ENCODE data around the gene AJAP1. TPM values are rescaled to one million over a fixed set of nuclear protein-coding genes. Genes with fewer than 3 reads are reported as not detected.

Gene AJAP1
- total RNA-seq, 4 donors from 2014 or later, result 0.30 to 4.0 (median 1.0) TPM

DNA sequence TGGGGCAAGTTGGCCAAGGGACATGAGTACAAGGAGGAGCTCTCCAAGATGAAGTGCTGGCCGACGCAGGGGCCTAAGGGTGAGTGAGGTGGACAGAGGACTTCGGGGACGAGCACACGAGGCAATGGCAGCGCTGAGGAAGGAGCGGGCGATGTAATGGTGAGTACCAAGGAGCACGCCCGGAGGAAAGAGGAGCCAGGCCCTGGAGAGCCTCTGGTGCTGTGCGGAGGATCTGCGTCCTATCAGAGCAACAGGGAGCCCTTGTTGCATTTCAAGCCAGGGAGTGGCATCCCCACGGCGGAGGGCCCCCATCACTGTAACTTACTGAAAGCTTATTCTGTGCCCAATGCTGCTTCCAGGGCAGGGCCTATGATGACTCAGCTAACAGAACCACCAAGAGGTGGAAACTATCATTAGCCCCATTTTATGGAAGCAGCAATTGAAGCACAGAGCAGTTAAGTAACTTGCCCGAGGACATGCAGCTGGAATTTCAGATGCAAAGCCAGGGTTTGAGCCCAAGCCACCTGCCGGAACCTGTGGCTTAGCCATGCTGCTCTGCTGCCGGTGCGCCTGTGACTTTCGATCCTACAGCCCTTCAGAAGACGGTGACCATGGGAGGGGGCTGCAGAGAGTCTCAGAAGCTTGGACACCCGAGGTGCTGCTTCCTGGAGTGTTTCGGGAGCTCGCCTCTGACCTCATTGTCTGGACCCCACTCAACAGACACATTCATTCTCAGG lies 17.6 kb upstream of the AJAP1 start:
- no peak for TF ChIP-seq CTCF (IDR thresholded peaks at IDR 0.05)
- TF ChIP-seq POLR2A (IDR thresholded peaks at IDR 0.05), result no peak

DNA sequence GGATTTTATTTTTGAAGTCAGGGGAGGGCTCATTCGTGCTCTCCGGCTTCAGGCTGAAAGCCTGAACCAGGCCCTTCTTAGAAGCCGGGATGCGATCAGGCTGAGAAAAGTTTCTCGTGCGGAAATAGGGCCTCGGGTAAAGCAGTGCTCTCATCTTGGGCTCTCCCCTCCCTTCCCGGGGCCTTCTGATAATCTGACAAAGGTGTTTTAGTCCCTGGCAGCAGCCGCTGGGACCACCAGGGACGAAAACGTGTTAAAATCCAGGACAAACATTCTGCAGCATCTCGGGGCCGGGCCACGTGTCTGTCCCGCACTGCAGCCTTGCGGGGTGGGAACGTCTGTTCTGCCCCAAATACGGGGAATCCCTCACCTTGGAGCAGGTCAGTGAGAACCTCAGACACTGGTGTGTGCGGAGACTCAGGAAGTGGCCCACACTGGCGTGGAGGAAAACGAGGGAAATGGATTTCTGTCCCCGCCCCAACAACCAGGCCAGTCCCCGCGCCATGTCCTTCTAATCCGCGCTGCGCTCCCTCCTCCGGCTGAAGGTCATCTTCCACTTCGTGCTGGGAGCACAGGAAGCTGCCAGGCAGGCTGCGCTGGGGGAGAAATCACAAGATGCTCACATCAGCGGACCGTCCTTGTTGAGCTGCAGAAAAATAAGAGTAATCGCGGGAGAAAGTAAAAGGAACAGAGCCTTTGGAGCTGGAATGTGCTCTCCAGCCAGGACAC lies 16.6 kb upstream of the AJAP1 start:
- no peaks in the 10 kb centered on the region for H3K9me3 ChIP-seq
- no peaks in the 10 kb centered on the region for H3K36me3 ChIP-seq
- intact Hi-C loops (cut with DNase I), result no loop called here
- no peak for DNase-seq
- H3K27me3 ChIP-seq, result peaks cover 0 to 46% (median 0%) of the 10 kb centered on the region in 4 donors
- H3K4me3 ChIP-seq, result no peak overlapping the region
- no peaks in the 10 kb centered on the region for H3K4me1 ChIP-seq
- WGBS, 2 donors, result 71 to 80% methylated on average over 17 to 19 of the region's 34 CpGs
- no peak overlapping the region for H3K27ac ChIP-seq
- TF ChIP-seq POLR2A (IDR thresholded peaks at IDR 0.05) (no peak), CTCF (IDR thresholded peaks at IDR 0.05) (no peak)

More for the DNA sequence above, 17.6 kb upstream of the AJAP1 start:
- Histone ChIP-seq H3K27ac (no peak overlapping the region), H3K36me3 (no peaks in the 10 kb centered on the region), H3K4me1 (no peaks in the 10 kb centered on the region), H3K9me3 (no peaks in the 10 kb centered on the region), H3K27me3 (peaks cover 0 to 41% (median 0%) of the 10 kb centered on the region in 4 donors), H3K4me3 (no peak overlapping the region)
- 79 to 86% methylated on average over 22 to 23 of the region's 23 CpGs for WGBS, 2 donors
- intact Hi-C loops (cut with DNase I), result no loop called here
- DNase-seq, result no peak

- Histone ChIP-seq H3K4me1 (no peaks in the 10 kb centered on the region), H3K9me3 (no peaks in the 10 kb centered on the region), H3K27me3 (peaks cover 0 to 51% (median 0%) of the 10 kb centered on the region in 4 donors), H3K36me3 (no peaks in the 10 kb centered on the region), H3K27ac (no peak overlapping the region), H3K4me3 (no peak overlapping the region)
- intact Hi-C loops (cut with DNase I), result no loop called here
- 52 to 66% methylated on average over 6 to 11 of the region's 12 CpGs for WGBS, 2 donors
- no peak for DNase-seq
- TF ChIP-seq POLR2A (IDR thresholded peaks at IDR 0.05), result no peak
- no peak for TF ChIP-seq CTCF (IDR thresholded peaks at IDR 0.05)
Measured at GRCh38 chr1:4638345-4638729, 16.1 kb upstream of the AJAP1 start.

- Histone ChIP-seq H3K4me1 (no peaks in the 10 kb centered on the region), H3K27ac (no peak overlapping the region), H3K4me3 (no peak overlapping the region), H3K9me3 (no peaks in the 10 kb centered on the region), H3K36me3 (no peaks in the 10 kb centered on the region), H3K27me3 (peaks cover 0 to 46% (median 0%) of the 10 kb centered on the region in 4 donors)
- intact Hi-C loops (cut with DNase I), result no loop called here
- WGBS, 2 donors, result 73 to 88% methylated on average over 10 of the region's 10 CpGs
- no peak for DNase-seq
- TF ChIP-seq POLR2A (IDR thresholded peaks at IDR 0.05) (no peak), CTCF (IDR thresholded peaks at IDR 0.05) (no peak)
Measured at GRCh38 chr1:4640931-4641330, 13.5 kb upstream of the AJAP1 start.

DNA sequence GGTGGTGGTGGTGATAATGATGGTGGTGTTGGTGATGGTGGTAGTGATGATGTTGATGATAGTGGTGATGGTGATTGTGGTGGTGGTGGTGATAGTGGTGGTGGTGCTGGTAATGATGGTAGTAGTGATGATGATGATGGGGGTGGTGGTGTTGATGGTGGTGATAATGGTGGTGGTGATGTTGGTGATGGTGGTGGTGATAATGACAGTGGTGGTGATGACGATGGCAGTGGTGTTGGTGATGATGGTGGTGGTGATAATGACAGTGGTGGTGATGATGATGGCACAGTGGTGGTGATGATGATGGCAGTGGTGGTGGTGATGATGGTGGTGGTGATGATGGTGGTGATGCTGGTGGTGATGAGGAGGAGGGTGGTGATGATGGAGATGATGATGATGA lies 7.0 kb upstream of the AJAP1 start:
- Histone ChIP-seq H3K4me3 (no peak overlapping the region), H3K27ac (no peak overlapping the region), H3K27me3 (peaks cover 0 to 52% (median 0%) of the 10 kb centered on the region in 4 donors), H3K4me1 (peaks cover 0 to 13% (median 0%) of the 10 kb centered on the region in 3 donors), H3K36me3 (no peaks in the 10 kb centered on the region), H3K9me3 (no peaks in the 10 kb centered on the region)
- WGBS, 2 donors, result 88 to 92% methylated on average over 1 of the region's 1 CpG
- DNase-seq, result no peak
- intact Hi-C loops (cut with DNase I), result no loop called here
- no peak for TF ChIP-seq POLR2A (IDR thresholded peaks at IDR 0.05)
- no peak for TF ChIP-seq CTCF (IDR thresholded peaks at IDR 0.05)

All from esophagus squamous epithelium (tissue), 5 donors.